ENCODE results near the gene ABHD16A. TPM values are rescaled to one million over a fixed set of nuclear protein-coding genes. Genes with fewer than 3 reads are reported as not detected.

Gene ABHD16A
- total RNA-seq, 1 experiment from 2014 or later: 16.4 TPM

DNA sequence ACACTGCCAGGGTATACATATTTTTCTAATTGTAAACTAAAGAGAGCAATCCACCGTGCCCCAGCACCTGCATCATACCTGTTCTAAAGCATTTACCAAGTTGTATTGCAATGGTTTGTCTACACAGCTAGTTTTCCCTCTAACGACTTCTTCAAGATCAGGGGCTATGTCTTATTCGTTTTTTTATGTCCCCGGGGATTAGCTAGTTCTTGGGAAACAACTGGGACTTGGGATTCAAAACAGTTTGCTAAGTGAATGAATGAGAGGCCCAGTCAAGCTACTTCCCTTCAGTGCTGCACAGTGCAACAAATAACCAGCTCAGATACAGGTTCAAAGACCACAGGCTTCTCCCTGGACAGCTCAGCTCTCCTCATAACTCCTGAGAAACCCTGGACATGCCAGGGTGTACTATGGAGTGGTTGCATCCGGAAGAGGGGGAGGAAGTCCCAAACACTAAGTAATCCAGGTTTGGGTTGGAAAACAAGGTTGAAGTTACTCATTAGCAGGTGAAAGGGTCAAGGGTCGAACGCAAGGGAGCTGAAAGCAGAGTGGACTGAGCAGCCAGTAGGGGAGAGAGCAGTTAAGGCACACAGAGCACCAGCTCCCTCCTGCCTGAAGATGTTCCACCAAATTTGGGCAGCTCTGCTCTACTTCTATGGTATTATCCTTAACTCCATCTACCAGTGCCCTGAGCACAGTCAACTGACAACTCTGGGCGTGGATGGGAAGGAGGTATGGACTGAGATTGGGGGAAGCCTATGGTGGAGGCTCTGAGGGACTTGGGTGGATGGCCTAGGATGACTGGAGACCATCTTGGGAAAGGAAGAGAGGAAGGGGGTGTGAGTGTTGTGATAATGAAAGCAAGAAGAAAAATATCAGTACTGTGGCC is 47.5 kb downstream of the ABHD16A start, which contains the start of gene APOM:
Gene APOM (plus strand): TSS at position 546 of the 889 bp plus-strand sequence. CDS start 73 bp downstream, at position 619.

Other genes starting within 250 kb of the ABHD16A start
- 5.3 to 7.8 TPM (median 7.0 TPM) in 5 replicates for gene MICB, start 205.2 kb downstream of the ABHD16A start, total RNA-seq (2022; extraction: Qiagen RNA extraction)
- not detected in 5 replicates for gene MCCD1, start 174.4 kb downstream of the ABHD16A start, total RNA-seq (2022; extraction: Qiagen RNA extraction)
- gene DDX39B, start 161.3 kb downstream of the ABHD16A start, total RNA-seq (2022; extraction: Qiagen RNA extraction): 267 to 386 TPM (median 346 TPM) in 5 replicates
- 0.42 to 0.88 TPM (median 0.78 TPM) in 5 replicates for gene ATP6V1G2, start 156.7 kb downstream of the ABHD16A start, total RNA-seq (2022; extraction: Qiagen RNA extraction)
- 8.9 to 13.0 TPM (median 12.2 TPM) in 5 replicates for gene NFKBIL1, start 155.7 kb downstream of the ABHD16A start, total RNA-seq (2022; extraction: Qiagen RNA extraction)
- 0.06 to 0.21 TPM (median 0.12 TPM) in 4 of 5 replicates, not detected in the other for gene LTA, start 131.0 kb downstream of the ABHD16A start, total RNA-seq (2022; extraction: Qiagen RNA extraction)
- gene TNF, start 127.8 kb downstream of the ABHD16A start, total RNA-seq (2022; extraction: Qiagen RNA extraction): 0.06 TPM in 1 of 5 replicates, not detected in the others
- gene LTB, start 120.9 kb downstream of the ABHD16A start, total RNA-seq (2022; extraction: Qiagen RNA extraction): 0.20 to 0.46 TPM (median 0.32 TPM) in 5 replicates
- gene LST1, start 117.0 kb downstream of the ABHD16A start, total RNA-seq (2022; extraction: Qiagen RNA extraction): 0.11 TPM in 1 of 5 replicates, not detected in the others
- gene NCR3, start 110.3 kb downstream of the ABHD16A start, total RNA-seq (2022; extraction: Qiagen RNA extraction): not detected in 5 replicates
- gene AIF1, start 88.1 kb downstream of the ABHD16A start, total RNA-seq (2022; extraction: Qiagen RNA extraction): not detected in 5 replicates
- gene PRRC2A, start 82.6 kb downstream of the ABHD16A start, total RNA-seq (2022; extraction: Qiagen RNA extraction): 60.5 to 88.7 TPM (median 87.7 TPM) in 5 replicates
- 106 to 143 TPM (median 140 TPM) in 5 replicates for gene BAG6, start 50.7 kb downstream of the ABHD16A start, total RNA-seq (2022; extraction: Qiagen RNA extraction)
- gene APOM, start 47.4 kb downstream of the ABHD16A start, total RNA-seq (2022; extraction: Qiagen RNA extraction): 2.7 to 3.8 TPM (median 3.3 TPM) in 5 replicates
- gene C6orf47, start 42.5 kb downstream of the ABHD16A start, total RNA-seq (2022; extraction: Qiagen RNA extraction): 11.3 to 13.3 TPM (median 12.8 TPM) in 5 replicates
- 8.9 to 12.1 TPM (median 11.6 TPM) in 5 replicates for gene GPANK1, start 38.3 kb downstream of the ABHD16A start, total RNA-seq (2022; extraction: Qiagen RNA extraction)
- gene CSNK2B, start 37.2 kb downstream of the ABHD16A start, total RNA-seq (2022; extraction: Qiagen RNA extraction): 165 to 180 TPM (median 171 TPM) in 5 replicates
- 2.7 to 4.4 TPM (median 4.0 TPM) in 5 replicates for gene LY6G5B, start 33.3 kb downstream of the ABHD16A start, total RNA-seq (2022; extraction: Qiagen RNA extraction)
- 0.82 to 1.8 TPM (median 1.4 TPM) in 5 replicates for gene LY6G5C, start 22.3 kb downstream of the ABHD16A start, total RNA-seq (2022; extraction: Qiagen RNA extraction)
- not detected in 5 replicates for gene LY6G6F, start 3.5 kb upstream of the ABHD16A start, total RNA-seq (2022; extraction: Qiagen RNA extraction)
- gene LY6G6D, start 12.0 kb upstream of the ABHD16A start, total RNA-seq (2022; extraction: Qiagen RNA extraction): not detected in 5 replicates
- 0.08 to 0.12 TPM in 2 of 5 replicates, not detected in the others for gene LY6G6C, start 18.4 kb upstream of the ABHD16A start, total RNA-seq (2022; extraction: Qiagen RNA extraction)
- not detected in 5 replicates for gene MPIG6B, start 20.0 kb upstream of the ABHD16A start, total RNA-seq (2022; extraction: Qiagen RNA extraction)
- 24.9 to 30.6 TPM (median 28.7 TPM) in 5 replicates for gene DDAH2, start 26.0 kb upstream of the ABHD16A start, total RNA-seq (2022; extraction: Qiagen RNA extraction)
- gene CLIC1, start 33.2 kb upstream of the ABHD16A start, total RNA-seq (2022; extraction: Qiagen RNA extraction): 438 to 455 TPM (median 449 TPM) in 5 replicates
- 8.4 to 14.3 TPM (median 14.1 TPM) in 5 replicates for gene MSH5, start 36.7 kb upstream of the ABHD16A start, total RNA-seq (2022; extraction: Qiagen RNA extraction)
- 2.1 to 3.7 TPM (median 3.5 TPM) in 5 replicates for gene SAPCD1, start 59.3 kb upstream of the ABHD16A start, total RNA-seq (2022; extraction: Qiagen RNA extraction)
- gene VWA7, start 74.0 kb upstream of the ABHD16A start, total RNA-seq (2022; extraction: Qiagen RNA extraction): 0.94 to 1.9 TPM (median 1.7 TPM) in 5 replicates
- 39.7 to 58.5 TPM (median 57.1 TPM) in 5 replicates for gene VARS1, start 92.4 kb upstream of the ABHD16A start, total RNA-seq (2022; extraction: Qiagen RNA extraction)
- gene LSM2, start 103.6 kb upstream of the ABHD16A start, total RNA-seq (2022; extraction: Qiagen RNA extraction): 47.5 to 56.4 TPM (median 52.4 TPM) in 5 replicates
- gene HSPA1L, start 112.0 kb upstream of the ABHD16A start, total RNA-seq (2022; extraction: Qiagen RNA extraction): 1.1 to 1.8 TPM (median 1.7 TPM) in 5 replicates
- 104 to 243 TPM (median 196 TPM) in 5 replicates for gene HSPA1A, start 112.2 kb upstream of the ABHD16A start, total RNA-seq (2022; extraction: Qiagen RNA extraction)
- 73.0 to 177 TPM (median 144 TPM) in 5 replicates for gene HSPA1B, start 124.4 kb upstream of the ABHD16A start, total RNA-seq (2022; extraction: Qiagen RNA extraction)
- gene NEU1, start 159.5 kb upstream of the ABHD16A start, total RNA-seq (2022; extraction: Qiagen RNA extraction): 22.0 to 34.1 TPM (median 28.7 TPM) in 5 replicates
- gene SLC44A4, start 175.7 kb upstream of the ABHD16A start, total RNA-seq (2022; extraction: Qiagen RNA extraction): 0.04 to 0.06 TPM in 2 of 5 replicates, not detected in the others
- 18.2 to 30.9 TPM (median 28.3 TPM) in 5 replicates for gene EHMT2, start 194.4 kb upstream of the ABHD16A start, total RNA-seq (2022; extraction: Qiagen RNA extraction)
- 2.9 to 4.4 TPM (median 3.9 TPM) in 5 replicates for gene ZBTB12, start 198.8 kb upstream of the ABHD16A start, total RNA-seq (2022; extraction: Qiagen RNA extraction)
- 0.27 to 0.40 TPM (median 0.30 TPM) in 5 replicates for gene C2, start 224.4 kb upstream of the ABHD16A start, total RNA-seq (2022; extraction: Qiagen RNA extraction)
- gene CFB, start 242.8 kb upstream of the ABHD16A start, total RNA-seq (2022; extraction: Qiagen RNA extraction): 1.4 to 2.1 TPM (median 1.6 TPM) in 5 replicates

Data from A549 treated with dexamethasone at 1 μM for 4 hours (cell line).